NCI-H1694 treated with DMSO at 0.1 percent for 48 hours (cell line): Measurements from ENCODE around the gene CTDNEP1.

Source experiments
- DNase-seq: peaks from one replicate; lab custom pipeline; 2025; lab: John Stamatoyannopoulos, UW

CTDNEP1 gene

DNA sequence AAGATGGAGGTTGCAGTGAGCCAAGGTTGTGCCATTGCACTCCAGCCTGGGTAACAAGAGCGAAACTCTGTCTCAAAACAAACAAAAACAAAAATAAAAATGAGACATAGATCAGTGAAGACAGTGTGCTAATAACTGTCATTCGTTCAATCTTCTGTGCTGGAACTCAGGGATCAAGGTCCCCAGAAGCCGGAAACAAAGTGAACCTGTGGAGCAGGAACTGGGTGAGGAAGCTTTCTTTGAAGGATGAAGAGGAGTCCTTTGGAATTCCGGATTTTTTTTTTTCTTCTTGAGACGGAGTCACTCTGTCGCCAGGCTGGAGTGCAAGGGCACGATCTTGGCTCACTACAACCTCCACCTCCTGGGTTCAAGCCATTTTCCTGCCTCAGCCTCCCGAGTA, 27.9 kb upstream of the CTDNEP1 start:
- no peak for DNase-seq

DNA sequence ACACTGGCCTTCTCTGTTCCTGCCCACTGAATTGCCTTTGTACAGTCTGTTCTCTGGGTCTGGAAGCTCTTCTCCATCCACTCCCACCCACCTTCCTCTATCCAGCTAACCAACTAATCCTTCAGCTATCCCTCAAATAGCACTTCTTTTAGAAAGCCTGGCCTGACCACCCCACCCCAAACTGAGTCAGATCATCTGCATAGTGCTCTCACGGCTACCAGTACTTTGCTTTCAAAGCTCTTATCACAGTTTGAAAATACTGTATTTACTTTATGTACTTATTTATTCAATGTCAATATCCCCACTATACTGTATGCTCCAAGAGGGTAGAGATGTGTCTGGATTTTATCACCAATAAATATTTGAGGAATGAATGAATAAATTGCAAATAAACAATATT, 15.2 kb upstream of the CTDNEP1 start:
- DNase-seq: no peak

DNA sequence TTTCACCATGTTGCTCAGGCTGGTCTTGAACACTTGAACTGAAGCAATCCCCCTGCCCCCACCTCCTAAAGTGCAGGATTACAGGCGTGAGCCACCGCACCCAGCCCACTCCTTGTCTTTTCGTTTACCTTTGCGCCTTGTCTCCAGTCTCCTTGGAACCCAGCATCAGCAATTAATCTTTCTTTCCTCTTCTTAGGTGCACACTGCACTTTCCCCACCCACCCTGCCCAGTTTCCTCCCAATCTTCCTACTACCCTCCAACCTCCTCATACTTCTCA, 12.2 kb upstream of the CTDNEP1 start:
- DNase-seq: no peak

DNA sequence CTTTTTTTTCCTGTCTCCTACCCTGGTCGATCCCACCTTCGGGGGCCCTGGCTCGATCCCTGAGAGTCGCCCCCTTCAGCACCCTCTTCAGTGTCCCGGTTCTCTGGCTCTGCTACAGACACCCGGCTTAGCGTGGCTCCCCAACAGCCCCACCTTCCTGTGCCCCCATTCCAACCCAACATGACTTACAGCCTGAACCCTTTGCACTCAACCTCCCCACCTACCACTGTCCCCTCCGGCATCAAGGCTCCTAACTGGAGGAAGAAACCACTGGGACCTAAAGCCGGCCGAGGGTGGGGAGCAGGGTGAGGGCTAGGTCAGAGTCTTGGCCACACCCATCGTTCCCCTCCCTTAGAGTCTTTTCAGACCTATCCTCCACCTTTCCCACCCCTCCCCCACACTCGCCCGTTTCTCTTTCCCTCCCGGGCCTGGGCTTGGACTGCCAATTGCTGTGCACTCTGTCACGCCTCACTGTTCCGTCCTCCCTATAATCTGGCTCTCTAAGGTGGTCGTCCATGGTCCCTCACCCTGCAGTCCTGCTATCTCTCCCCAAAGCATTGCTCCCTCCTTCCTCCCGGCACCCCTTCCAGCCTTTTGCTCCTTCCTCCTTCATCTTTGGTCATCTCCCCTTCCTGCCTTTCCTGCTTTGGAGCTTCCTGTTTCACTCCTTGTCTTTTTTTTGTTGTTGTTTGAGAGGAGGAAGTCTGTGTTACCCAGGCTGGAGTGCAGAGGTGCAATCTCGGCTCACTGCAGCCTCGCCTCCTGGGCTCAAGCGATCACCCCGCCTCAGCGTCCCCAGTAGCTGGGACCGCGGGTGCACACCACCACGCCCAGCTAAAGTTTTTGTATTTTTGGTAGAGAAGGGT, 11.6 kb upstream of the CTDNEP1 start:
- DNase-seq: no peak

DNA sequence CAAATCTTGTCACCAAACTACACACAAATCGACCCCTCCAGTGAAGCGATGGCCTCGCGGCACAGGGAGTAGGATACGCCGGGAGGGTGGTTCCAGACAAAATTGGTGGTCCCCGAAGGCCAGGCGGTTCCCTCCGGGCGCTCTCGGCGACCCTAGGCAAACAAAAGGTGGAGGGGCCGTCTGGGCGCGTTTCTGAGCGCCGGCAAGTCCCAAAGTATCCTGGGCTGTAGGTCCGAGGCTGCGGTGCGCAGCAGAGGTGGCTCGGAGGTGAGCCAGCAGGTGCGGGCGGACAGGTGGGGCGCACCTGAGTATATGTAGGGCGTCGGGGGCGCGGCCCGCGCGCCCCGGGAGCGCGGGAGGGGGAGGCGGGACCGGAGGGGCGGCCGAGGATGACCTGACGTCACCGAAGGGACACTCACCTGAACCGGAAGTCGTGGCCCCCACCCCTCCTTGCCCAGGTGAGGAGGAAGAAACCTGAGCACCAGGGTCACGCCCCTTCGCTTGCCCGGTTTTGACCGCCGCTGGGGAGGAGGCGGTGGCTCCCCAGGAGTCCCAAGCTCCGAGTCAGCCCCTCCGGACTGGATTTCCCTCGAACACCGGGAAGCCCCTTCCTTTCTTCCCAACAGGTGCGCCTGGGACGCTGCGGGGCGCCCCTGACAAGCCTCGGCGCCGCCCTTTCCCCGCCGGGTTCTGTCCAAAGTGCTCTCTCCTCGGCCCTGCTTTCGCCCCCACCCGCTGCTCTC, 10.8 kb upstream of the CTDNEP1 start, which contains the start of gene CLDN7:
Gene CLDN7, minus strand, starts transcription at position 287 of the 743 bp plus-strand sequence. CDS start 435 bp downstream, outside the sequence.
- DNase-seq: no peak

DNA sequence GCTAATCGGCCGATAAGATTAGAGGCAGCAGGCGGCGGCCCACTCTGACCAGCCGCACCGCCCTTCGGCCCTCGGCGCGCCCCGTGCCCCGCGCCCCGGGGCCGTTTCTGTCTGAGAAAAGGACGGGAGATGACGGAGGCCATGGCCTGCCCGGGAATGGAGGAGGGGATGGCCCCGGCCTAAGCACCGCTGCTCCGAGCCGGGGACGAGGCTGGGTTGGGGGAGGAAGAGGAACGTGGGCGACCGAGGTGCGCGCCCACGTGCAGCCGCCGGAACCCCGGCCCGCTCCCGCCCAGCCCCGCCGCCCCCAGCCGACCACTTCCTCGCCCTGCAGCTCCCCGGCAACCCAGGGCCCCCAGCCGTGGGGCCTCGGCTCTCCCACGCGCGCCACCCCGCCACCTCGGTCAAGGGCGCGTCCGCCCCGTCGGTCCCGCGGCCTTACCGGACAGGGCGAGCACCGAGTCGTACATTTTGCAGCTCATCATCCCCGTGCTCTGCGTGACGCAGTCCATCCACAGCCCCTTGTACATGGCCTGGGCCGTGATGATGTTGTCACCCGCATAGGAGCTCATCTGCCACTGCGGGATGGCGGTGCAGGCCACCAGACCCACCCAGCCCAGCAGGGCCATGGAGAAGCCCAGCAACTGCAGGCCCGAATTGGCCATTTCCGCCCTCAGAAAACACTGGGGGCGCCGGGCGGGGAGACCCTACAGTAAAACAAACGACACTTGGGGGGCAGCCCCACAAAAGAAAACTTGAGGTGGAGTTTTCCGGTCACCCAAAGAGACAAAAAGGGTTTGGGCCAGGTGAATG, 10.1 kb upstream of the CTDNEP1 start:
- DNase-seq: no peak

DNA sequence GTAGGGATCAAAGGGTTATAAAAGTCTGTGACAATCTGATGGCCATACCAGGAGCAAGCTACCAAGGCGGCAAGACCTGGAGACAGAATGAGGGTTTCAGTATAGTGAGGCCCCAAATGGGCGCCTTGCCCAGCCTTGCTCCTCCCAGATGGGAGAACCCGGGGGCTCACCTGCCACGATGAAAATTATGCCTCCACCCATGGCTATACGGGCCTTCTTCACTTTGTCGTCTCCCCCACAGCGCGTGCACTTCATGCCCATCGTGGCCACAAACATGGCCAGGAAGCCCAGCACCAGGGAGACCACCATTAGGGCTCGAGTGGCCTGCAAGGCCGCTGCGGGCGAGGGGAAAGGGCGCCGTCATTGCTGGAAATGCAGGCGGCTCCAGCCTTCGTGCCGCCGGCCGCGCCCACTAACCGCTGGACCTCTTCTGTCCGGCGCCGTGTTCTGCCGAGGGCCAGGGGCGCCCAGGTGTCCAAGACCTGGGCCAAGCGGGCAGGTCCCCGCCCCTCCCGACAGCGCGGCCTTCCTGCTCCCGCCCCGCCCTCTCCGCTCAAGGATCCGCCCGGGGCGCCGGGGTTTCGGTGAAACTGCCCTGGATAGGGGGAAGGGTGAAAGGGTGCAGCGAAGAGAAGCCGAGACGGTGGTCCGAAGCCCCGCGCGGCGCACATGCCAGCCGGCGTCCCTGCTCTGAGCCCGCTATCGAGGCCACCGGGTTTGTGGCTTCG, 9.3 kb upstream of the CTDNEP1 start:
- DNase-seq: no peak

DNA sequence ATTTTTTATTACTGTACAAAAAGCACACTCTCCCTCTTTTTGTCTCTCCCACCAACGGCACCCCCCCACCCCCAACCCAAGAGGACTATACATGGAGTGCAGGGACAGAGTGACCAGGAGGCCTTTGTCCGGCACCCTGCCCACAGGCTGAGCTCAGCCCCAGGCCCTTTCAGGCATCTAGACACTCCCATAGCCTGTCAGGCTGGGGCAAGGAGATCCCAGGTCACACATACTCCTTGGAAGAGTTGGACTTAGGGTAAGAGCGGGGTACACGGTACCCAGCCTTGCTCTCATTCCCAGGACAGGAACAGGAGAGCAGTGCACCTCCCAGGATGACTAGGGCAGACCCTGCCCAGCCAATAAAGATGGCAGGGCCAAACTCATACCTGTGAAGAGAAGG, 8.6 kb upstream of the CTDNEP1 start:
- no peak for DNase-seq

DNA sequence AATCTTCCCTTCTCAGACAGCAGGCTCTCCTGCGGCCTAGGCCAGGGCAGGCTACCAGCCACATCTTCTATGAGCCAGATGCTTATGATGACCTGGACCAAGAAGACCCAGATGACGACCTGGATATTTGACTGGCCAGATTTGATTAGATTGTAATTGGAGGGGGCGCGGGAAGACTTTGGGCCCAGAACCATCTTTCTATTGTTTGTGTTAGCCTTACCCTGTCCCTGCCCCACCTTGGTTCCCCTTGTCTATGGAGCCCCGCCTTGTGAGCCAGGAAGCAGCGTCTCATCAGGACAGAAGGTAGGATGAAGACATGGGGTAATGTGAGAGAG, 8.0 kb upstream of the CTDNEP1 start:
- no peak for DNase-seq

DNA sequence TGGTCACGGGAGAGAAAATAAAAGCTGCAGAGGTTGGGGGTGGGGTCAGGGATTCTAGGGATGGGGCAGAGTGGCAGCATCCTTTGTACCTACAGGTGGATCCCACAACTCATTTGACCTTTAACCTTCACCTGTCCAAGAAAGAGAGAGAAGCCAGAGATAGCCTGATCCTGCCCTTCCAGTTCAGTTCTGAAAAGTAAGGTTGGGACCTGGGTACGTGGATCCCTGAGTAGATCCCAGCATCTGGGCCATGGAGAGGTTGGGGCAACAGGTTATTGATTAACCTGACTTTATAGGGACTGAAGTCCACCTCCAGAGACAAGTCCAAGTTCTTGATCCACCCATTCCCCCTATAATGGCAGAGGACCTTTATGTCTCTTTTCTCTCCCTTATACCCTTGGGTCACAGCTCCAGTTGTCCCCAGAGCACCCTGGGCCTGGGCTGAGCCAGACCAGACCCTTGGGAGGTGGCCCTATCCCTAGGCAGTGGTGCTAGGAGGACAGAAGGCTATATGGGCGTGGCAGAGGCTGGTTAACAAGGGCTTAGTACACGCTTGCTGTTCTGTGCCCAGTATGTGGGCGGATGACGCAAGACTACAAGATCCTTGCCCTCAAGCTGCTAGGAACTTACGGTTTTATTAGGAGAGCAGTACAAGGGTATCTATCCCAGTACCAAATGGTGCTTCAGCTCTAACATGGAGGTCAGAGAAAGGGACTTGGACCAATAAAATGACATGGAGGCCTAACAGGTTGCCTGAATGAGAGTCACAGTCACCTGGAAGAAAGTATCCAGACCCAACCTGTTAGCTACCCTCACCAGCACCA, 7.4 kb upstream of the CTDNEP1 start:
- no peak for DNase-seq

DNA sequence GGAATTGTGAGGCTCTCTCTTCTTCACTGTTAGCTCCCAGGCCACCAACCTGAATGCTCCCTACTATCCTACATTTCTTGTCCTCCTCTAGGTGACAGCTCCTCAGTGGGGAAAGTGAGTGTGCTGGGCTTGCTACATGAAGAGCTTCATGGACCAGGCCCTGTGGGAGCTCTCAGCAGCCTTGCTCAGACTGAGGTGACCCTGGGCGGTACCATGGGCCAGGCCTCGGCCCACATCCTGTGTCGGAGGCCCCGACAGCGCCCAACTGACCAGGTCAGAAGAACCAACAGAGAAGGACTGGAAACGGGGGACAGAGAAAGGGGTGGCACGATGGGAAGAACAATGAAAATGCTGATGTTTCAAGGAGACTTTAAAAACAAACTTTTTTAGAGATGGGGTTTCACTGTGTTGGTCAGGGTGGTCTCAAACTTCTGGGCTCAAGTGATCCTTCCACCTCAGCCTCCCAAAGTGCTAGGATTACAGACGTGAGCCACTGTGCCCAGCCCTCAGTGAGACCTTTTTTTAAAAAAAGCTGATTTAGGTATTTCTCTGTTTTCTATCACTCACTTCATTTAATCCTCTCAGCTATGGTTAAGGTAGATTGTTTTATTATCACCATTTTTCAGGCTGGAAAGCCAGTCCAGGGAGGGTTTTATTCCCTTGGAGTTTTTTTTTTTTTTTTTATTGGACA, 5.4 kb upstream of the CTDNEP1 start:
- no peak for DNase-seq

DNA sequence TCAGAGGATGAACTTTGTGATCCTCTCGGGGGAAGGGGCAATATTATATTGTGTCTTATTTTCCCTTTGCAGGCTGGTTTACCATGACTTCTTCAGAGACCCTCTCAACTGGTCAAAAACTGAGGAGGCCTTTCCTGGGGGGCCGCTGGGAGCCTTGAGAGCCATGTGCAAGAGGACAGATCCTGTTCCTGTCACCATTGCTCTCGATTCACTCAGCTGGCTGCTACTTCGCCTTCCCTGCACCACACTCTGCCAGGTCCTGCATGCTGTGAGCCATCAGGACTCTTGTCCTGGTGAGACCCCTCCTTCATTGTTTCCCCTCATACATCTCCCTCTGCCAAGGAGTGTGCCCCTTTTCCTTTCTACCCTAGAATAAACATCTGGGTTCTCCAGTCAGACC, 3.0 kb upstream of the CTDNEP1 start:
- no peak for DNase-seq

DNA sequence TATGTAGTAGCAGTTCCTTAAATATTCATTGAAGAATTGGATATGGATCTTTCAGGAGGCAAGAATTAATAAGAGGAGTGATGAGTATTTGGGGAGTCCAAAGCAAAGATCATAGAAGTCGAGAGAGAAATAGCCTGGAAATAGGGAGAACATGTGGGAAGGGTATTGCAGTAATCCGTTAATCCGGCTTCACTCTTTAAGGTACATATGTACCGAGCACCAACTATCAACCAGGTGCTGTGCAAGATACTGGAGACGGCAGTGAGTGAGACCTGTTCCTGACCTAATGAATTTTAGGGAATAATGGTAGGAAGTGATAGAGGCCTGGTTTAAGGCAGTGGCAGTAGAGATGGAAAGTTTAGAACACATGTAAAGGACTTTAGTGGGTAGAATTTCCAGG, 1.5 kb upstream of the CTDNEP1 start:
- DNase-seq: no peak

DNA sequence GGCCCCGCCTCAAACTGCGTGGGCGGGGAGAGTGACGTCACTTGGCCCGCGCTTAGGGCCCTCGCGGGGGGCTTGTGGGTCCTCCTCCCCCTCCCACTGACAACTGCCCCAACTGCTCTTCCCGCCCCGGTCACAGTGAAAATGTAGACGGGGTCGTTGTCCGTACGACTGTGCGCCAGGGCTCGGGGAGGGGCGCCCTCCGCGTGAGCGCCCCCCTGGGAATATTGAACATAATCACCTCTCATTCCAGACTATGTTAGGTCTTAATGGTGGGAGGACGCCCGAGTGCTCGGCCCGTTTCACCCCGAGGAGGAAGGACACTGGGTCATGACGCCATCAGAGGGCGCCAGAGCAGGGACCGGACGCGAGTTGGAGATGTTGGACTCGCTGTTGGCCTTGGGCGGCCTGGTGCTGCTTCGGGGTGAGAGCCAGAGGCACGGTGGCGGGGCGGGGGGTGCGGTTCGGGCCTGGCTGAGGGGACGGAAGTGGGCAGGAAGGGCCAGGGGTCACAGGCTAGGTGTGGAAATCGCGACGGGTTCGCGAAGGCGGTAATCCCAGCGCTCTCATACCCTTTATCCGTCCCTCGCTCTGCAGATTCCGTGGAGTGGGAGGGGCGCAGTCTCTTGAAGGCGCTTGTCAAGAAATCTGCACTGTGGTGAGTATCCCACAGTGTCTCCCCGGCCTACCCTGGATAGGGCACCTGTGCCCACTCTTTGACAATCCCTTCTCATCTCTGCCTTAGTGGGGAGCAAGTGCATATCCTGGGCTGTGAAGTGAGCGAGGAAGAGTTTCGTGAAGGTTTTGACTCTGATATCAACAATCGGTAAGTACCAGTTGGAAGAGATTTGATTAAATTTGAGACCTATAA, 876 bp upstream of the CTDNEP1 start, which contains the start of gene ELP5:
Gene ELP5, plus strand, starts transcription at position 40 of the 868 bp plus-strand sequence. Its CDS starts 336 bp downstream, at position 376.
- peak; percentile 93 for DNase-seq

DNA sequence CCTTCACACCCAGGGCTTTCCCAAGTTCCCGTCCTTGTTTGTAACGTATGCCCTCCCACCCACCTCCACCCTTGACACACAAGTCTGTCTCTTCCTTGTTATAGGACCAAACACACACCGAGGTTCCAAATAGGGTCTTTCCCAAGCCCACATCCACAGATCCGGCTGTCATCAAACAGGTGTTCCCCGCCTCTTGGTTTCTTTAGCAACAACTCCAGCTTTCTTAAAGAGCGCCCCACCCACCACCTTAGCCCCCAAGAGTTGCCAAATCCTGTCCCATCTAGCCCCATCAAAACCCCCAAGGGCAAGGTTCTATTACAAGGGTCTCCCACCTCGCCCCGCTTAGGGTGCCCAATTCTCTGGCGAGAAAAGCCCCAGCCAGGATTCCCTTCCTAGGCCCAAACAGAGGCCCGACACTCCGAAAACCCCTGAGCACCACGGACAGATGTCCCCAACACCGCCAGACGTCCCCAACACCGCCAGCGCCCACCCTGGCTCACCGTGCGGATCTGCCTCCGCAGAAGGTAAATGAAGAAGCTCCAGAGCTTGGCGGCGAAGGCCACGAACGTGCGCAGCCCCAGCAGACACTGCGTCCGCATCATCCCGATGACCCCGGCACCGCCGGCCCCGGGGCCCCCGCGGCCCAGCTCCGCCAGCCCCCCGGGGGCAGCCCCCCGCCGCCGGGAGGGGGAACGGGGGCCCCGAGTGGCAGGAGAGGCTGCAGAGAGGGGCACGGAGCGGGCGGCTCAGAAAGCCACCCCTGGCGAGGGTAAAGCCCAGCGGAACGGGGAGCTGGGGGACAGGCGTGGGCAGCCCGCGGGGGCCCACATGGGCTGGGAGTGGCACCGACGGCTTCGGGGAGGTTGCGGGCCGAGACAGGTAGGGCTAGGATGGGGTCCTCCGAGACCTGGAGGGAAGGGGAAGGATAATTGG, 573 bp downstream of the CTDNEP1 start:
- DNase-seq: no peak

DNA sequence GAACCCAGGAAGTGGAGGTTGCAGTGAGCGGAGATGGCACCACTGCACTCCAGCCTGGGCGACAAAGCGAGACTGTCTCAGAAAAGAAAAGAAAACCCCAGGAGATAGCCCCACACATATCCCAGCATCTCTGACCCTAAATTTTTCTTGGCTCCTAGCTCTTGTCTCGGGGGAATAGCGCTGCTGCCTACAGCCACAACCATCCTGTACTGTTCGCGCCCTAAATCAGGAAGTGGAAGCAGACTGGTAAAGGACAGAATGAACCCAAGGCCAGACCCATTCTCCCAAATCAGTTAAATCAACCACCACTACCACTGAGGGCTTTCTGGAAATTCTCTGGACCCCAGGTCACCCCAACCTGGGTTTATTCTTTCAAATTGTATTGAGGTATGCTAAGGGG, 1.7 kb downstream of the CTDNEP1 start:
- no peak for DNase-seq

DNA sequence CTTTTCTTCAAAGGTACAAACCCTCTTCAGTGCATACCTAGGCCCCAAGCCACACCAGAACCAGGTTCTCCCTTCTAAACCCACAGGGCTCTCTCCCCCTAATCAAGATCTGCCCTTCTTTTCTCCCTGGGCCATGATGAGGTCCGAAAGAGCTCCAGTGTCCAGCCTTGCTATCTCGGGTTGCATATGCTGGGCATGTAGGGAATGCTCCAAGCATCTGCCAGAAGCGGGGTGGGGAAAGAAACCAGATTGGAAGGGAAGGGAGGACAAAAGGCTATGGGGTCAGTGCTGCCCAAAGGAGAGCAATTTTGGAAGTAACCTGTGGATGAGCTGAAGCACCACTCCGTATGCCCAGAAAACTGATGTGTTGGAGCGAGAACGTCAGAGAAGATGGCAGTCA, 2.3 kb downstream of the CTDNEP1 start:
- DNase-seq: no peak

DNA sequence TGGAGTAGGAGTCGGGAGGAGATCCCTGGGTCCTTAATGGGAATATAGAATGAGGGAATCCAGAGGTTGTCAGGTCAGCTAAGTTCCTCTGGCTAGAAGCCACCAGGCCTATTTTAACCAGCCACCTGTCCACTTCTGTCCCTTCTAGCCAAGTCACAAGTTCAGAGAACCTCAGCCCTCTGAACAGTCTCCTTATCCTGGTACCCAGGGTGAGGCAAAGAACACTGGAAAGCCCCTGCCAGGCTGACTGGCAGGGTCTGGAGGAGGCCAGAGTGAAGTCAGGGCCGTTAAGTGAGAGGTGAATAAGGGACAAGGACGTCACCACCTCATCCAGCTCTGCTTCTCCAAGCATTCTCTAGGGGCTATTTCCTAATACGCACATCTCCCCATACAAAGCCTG, 2.7 kb downstream of the CTDNEP1 start:
- DNase-seq: no peak
